ENCODE data around the gene RAPGEF3.

- no peak for TF ChIP-seq CTCF (IDR thresholded peaks at IDR 0.05; ENCODE audit: poor library complexity)
- TF ChIP-seq EZH2 (IDR thresholded peaks at IDR 0.05; ENCODE audit: borderline replicate concordance) = no peak
Measured at GRCh38 chr12:47801904-47802246, 43.2 kb upstream of the RAPGEF3 start.
